ENCODE results near the gene RAD21L1. TPM values are rescaled to one million over a fixed set of nuclear protein-coding genes. Genes with fewer than 3 reads are reported as not detected.

Gene RAD21L1
- total RNA-seq, result not detected

- H3K27me3 ChIP-seq, result no peaks in the 10 kb centered on the region
- DNase-seq, result peak; percentile 70 to 93 (median 87)
- TF ChIP-seq POLR2A (IDR thresholded peaks at IDR 0.05), result no peak
- TF ChIP-seq CTCF (IDR thresholded peaks at IDR 0.05), result no peak
These were observed at the start of gene RAD21L1 for GRCh38 chr20:1225783-1226654. Gene RAD21L1 (plus strand): TSS chr20:1226044. CDS start chr20:1228454, 2,410 bp downstream.

GRCh38 chr20:1177680-1178079 lies 48.2 kb upstream of the RAD21L1 start:
- Histone ChIP-seq H3K27ac (no peak overlapping the region), H3K9me3 (no peaks in the 10 kb centered on the region), H3K4me1 (no peaks in the 10 kb centered on the region), H3K4me3 (no peak overlapping the region), H3K27me3 (no peaks in the 10 kb centered on the region), H3K36me3 (peaks cover 0 to 25% (median 0%) of the 10 kb centered on the region in 3 donors)
- no peak for DNase-seq
- TF ChIP-seq CTCF (IDR thresholded peaks at IDR 0.05) (peak in 1 of 6 experiments; percentile 15), POLR2A (IDR thresholded peaks at IDR 0.05) (no peak)

More at GRCh38 chr20:1225783-1226654, at the start of gene RAD21L1:
- Histone ChIP-seq H3K27ac (peak within 1 kb of the TSS in 3 of 4 donors; percentile 45 to 69 (median 68)), H3K4me1 (peaks cover 3 to 12% (median 7%) of the 10 kb centered on the region in 4 donors), H3K4me3 (peak within 1 kb of the TSS; percentile 43 to 69 (median 66)), H3K36me3 (no peaks in the 10 kb centered on the region), H3K9me3 (no peaks in the 10 kb centered on the region)

GRCh38 chr20:1178103-1178502 lies 47.7 kb upstream of the RAD21L1 start:
- no peak for DNase-seq

DNA sequence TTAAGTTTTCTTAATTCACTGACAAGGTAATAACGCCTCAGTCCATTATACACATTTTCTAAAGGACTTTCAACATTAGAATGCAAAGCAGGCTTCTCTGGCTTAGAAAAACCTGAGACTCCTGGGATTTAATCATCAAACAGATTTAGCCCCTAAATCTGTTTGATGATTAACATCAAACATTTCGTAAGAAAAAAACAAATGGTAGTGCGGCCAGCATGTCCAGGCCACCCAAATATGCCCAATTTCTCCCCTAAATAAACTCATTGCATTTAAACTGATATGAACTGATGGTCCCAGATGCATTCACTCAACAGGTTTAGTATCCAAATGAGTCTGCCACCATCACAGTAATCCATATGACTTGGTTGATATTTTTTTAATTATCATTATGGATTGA lies 47.2 kb upstream of the RAD21L1 start:
- no peak for DNase-seq
- TF ChIP-seq CTCF (IDR thresholded peaks at IDR 0.05) (no peak), POLR2A (IDR thresholded peaks at IDR 0.05) (no peak)
- no peaks in the 10 kb centered on the region for H3K4me1 ChIP-seq
- H3K27ac ChIP-seq, result no peak overlapping the region
- peaks cover 0 to 20% (median 0%) of the 10 kb centered on the region in 3 donors for H3K36me3 ChIP-seq
- no peaks in the 10 kb centered on the region for H3K27me3 ChIP-seq
- H3K9me3 ChIP-seq, result no peaks in the 10 kb centered on the region
- no peak overlapping the region for H3K4me3 ChIP-seq

More at GRCh38 chr20:1178103-1178502, 47.7 kb upstream of the RAD21L1 start:
- peaks cover 0 to 21% (median 0%) of the 10 kb centered on the region in 3 donors for H3K36me3 ChIP-seq
- TF ChIP-seq POLR2A (IDR thresholded peaks at IDR 0.05) (no peak), CTCF (IDR thresholded peaks at IDR 0.05) (no peak)
- no peaks in the 10 kb centered on the region for H3K27me3 ChIP-seq
- H3K27ac ChIP-seq, result no peak overlapping the region
- H3K4me1 ChIP-seq, result no peaks in the 10 kb centered on the region
- H3K9me3 ChIP-seq, result no peaks in the 10 kb centered on the region
- H3K4me3 ChIP-seq, result no peak overlapping the region

DNA sequence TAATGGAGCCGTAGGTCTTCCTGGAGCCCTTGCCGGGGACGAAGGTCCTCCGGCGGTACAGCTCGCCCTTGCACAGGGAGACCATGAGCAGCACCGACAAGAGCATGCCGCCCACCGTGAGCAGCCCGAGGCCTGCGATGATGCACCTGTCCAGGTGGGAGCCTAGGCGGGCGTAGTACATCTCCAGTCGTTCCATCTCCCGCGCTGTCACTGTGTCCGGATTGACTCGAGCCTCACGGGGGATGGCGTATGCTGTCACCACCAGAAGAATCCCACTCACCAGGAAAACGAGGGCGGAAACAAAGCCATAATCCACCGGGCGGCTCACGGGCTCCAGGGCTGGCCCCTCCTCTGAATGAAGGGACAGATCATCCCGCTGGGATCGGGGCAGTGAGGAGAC lies 44.9 kb upstream of the RAD21L1 start:
- H3K4me3 ChIP-seq, result no peak overlapping the region
- peaks cover 0 to 10% (median under 1%) of the 10 kb centered on the region in 4 donors for H3K4me1 ChIP-seq
- no peak overlapping the region for H3K27ac ChIP-seq
- H3K36me3 ChIP-seq, result peaks cover 0 to 13% (median 0%) of the 10 kb centered on the region in 3 donors
- no peaks in the 10 kb centered on the region for H3K27me3 ChIP-seq
- no peak for DNase-seq
- no peak for TF ChIP-seq POLR2A (IDR thresholded peaks at IDR 0.05)
- TF ChIP-seq CTCF (IDR thresholded peaks at IDR 0.05), result no peak
- H3K9me3 ChIP-seq, result no peaks in the 10 kb centered on the region

All from Peyer's patch (tissue), 4 donors.